Raji (cell line): ENCODE results near the gene RAB3D.

Experiments used
- POLR2A ChIP-seq: IDR thresholded peaks from 2 replicates; pipeline ENCODE4 v1.6.1; 2011; ENCODE audit warnings: low read depth, low read length, control low read depth; ENCODE audit not compliant: insufficient read depth

The RAB3D gene

GRCh38 chr19:11325544-11325943, 13.9 kb downstream of the RAB3D start:
- no peak for TF ChIP-seq POLR2A

DNA sequence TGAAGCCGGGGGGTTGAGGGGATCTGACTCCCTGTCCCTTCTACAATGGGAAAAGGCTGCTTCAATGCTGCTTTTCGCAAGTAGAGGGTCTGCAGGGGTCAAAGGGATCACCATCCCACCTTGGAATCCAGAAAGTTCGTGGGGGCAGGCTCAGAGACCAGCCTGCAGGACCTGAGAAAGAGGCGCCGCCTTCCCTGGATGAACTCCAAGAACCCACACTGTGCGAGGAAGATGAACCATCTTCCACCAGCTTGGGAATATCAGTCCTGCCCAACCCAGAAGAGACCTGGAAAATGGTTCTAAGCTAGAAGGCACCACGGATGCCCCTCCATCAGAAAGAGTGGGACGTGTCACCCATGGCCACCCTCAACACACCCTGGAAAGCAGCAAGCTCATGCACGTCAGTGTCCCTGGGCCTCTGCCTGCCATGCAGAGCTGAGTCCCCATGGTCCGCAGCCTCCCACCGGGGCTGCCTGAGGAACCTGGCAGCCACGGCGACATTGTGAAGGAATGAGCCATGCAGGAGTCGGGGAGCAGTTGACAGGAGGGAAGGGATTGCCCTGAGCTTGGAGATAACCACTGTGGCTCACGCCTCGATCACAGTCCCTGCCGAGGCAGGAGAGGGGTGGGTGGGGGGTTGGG, 14.6 kb downstream of the RAB3D start:
- TF ChIP-seq POLR2A: no peak

DNA sequence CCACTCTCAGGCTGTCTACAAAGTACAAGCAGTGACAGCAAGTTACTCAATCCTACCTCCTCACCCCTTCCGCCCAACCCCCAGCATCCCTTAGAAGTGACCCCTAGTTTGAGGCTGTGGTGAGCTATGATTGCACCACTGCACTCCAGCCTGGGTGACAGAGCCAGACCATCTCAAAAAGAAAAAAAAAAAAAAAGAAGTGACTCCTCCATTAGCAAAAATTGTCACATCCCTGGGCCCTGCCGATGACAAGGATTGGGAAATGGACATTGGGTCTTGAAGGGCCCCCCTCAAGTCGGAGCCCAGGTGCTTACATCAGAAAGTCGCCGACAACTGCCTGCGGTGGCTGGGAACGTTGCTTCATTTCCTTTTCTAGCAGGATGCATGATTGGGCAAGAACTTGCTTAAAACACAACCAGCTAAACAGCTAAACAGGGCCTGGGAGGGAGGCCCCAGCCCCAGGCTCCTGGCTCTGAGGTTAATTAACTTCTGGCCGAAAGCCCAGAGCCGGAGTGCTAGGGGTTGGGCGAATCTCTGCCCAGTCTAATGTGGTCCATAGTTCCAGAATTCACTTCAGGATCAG, 15.3 kb downstream of the RAB3D start:
- no peak for TF ChIP-seq POLR2A

GRCh38 chr19:11323601-11324078, 15.8 kb downstream of the RAB3D start:
- TF ChIP-seq POLR2A: no peak

DNA sequence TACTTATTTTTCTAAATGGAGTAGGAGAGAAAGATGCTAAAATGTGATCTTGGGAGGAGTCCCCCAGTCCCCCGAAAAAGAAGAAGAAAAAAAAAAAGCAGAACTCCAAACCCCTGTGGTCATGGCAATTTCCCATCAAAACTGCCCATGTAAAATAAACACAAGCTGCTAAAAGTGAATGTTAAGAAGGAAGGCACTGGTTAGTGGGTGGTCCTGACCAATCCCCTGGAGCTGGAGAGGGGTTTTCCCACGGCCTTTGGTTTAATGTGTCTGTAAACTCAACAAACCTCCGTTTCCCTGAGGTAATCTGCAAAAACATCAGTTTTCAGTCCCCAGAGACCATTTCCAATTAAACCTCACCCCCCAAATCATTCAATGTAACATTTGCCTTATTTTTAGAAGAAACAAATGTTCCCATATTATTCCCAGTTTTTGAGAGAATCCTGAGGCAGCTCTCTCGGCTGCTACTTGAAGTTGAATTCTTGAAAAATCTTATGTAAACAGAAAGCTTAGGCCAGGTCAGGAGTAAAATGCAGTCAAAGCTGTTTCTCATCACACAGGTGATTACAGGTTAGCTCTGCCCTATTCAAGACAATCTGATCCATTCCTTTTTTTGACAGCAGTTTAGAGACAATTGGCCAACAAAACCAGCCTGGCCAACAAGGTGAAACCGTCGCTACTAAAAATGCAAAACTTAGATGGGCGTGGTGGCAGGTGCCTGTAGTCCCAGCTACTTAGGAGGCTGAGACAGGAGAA, 17.0 kb downstream of the RAB3D start:
- TF ChIP-seq POLR2A: no peak

DNA sequence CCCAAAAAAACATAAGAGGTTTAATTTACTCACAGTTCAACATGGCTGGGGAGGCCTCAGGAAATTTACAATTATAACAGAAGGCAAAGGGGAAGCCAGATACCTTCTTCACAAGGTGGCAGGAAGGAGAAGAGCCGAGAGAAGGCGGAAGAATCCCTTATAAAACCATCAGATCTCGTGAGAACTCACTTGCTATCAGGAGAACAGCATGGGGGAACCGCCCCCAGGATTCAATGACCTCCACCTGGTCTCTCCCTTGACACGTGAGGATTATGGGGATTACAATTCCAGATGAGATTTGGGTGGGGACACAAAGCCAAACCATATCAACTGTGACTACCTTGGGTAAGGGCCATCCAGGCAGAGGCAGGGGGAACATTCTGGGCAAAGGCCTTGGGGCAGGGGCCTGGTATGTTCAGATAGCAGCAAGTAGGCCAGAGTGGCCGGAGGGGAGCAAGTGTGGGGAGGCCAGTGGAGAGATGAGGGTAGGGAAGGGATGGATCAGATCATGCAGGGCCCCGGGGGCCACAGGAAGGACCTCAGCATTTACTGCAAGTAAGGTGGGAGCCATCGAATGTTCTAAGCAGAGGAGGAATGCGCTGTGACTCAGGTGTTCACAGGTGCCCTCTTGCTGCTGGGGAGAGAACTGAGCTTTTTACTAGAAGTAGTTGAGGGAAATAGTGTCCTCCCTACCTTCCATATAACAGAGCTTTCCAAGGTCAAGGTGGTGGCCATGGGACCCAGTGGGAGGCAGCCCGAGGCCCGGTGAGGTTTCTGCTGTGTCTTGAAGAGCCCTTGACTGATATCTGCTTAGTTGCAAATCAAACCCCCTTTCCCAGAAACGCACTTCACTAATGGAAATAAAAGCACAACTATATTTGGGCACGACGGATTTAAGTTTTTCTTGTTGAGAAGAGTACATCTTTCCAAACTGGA, 18.0 kb downstream of the RAB3D start:
- TF ChIP-seq POLR2A: no peak

DNA sequence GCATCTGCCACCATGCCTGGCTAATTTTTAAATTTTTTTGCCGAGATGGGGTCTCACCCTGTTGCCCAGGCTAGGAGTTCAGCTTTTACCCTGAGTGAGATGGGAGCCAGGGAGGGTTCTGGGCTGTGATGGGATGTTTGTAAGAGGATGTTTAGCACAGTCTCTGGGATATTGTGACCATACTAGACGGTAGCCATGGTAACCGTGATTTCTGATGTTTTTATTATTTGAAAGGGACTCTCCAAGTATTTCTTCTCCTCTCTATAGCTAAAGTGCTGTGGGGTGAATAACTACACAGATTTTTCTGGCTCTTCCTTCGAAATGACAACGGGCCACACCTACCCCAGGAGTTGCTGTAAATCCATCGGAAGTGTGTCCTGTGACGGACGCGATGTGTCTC, 33.1 kb downstream of the RAB3D start:
- no peak for TF ChIP-seq POLR2A

DNA sequence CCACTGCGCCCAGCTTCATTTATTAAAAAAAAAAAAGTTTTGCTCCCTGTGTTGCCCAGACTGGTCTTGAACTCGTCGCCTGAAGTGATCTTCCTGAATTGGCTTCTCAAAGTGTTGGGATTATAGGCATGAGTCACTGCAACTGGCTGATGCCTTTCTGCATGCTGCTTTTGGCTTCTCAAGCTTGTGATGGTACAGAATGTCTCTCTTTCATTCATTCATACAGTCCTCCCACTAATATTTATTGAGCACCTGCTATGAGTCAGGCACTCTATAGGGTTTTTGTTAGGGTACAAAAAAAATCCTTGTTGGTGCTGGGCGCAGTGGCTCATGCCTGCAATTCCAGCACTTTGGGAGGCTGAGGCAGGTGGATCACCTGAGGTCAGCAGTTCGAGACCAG, 34.5 kb downstream of the RAB3D start:
- no peak for TF ChIP-seq POLR2A

DNA sequence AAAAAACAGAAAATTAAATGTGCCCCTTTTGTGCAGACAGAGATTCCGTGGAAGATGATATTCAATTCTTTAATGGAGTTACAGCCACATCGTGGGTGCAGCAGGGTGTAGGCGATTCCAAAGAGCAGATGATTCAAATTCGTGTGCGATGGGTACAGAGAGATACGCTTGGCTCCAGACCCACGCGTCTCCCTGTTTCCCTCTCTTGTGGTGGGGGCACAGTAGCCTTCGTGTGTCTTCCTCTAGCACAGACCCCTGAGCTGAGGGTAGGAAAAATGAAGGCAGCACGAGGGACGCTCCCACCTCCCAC, 38.7 kb downstream of the RAB3D start:
- no peak for TF ChIP-seq POLR2A

DNA sequence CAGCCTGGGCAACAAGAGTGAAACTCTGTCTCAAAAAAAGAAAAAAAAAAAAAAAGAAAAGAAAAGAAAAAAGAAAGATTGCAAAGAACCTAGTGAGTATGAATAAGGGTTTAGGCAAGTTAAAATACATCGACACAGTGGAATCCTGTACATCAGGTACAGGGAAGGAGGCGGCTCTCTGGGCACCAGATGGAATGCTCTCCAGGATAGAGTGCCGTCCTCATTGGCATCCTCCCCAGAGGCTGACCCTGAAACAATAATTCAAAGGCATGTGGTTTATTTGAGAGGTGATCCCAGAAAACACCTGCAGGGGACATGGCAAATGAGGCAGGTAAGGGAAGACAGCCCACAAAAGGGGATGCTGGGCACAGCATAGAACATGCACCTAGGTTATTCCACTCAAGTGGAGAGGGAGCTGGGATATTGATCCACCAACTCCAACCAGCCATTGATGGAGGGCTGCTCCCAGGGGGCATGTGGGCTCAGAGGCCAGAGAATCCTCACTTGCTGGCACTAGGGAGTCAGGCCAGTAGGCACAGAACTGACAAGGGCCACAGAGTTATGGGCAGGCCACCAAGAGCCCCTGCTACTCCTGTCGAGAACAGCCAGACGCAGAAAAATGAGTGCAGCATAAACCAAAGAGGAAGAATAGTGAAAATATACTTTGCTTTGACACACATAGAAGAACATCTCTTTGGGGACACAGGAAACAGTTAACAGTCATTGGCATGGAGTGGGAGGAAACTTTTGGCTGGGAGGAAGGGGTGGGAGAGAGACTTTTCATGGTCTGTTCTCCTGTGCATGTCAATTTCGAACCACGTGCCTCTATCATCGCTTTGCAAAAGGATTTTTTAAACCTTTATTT, 39.3 kb downstream of the RAB3D start:
- TF ChIP-seq POLR2A: no peak

DNA sequence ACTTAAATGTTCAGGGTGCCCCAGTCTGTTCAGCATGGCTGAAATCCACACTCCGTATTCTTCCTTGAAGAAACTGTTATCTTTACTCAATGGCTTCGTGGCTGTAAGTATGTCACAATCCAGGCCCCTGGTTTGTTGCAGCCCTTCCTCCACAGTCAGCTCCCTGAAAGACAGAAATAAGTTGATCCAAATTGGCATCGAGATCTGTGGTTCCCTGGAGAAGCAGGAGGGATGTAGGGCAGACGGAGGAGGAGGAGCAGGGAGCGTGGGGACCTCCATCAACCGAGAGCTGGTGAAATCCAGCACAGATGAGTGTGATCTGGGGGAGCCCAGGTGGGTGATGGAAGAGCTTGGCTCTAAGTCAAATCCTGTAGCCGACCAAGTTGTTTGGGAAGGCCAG, 43.2 kb downstream of the RAB3D start:
- TF ChIP-seq POLR2A: no peak

- TF ChIP-seq POLR2A: no peak
These were observed 43.7 kb downstream of the RAB3D start, which contains the start of gene TSPAN16 for GRCh38 chr19:11295665-11296245. Gene TSPAN16, plus strand, starts transcription at chr19:11296160. Its CDS starts 138 bp downstream, at chr19:11296298.

GRCh38 chr19:11295180-11295579, 44.3 kb downstream of the RAB3D start:
- no peak for TF ChIP-seq POLR2A
